ENCODE data around the gene PPP1R12B.

DNA sequence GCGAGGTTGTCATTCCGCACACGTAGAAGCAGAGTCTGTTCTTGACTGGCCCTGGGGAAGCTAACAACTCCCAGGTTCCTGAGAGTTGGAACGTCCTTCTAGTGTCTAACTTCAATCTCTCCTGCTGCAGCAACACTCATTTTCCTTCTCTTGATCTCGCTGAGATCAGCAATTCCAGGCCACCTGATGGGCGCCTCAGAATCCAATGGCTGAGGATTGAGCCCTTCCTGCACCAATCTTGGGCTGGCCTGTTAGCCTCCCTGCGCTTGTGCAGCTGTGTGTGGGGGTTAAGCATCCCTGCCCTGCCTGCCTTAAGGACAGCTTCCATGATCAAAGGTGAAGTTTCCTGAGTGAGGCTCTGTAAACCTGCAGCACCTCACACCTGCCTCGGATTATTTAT, 273.9 kb downstream of the PPP1R12B start:
- TF ChIP-seq POLR2AphosphoS5 (IDR thresholded peaks at IDR 0.05; ENCODE audit: low read depth) = no peak
- no peak for TF ChIP-seq JUNB (IDR thresholded peaks at IDR 0.05; ENCODE audit: unreplicated experiment)
- TF ChIP-seq CTCF (conservative IDR thresholded peaks at IDR 0.05; ENCODE audit: low read depth in 2 of 2) = no peak
- TF ChIP-seq EZH2phosphoT487 (IDR thresholded peaks at IDR 0.05; ENCODE audit: unreplicated experiment) = no peak
- no peak for TF ChIP-seq CREB1 (CRISPR knock-in tag; IDR thresholded peaks at IDR 0.05; ENCODE audit: low read depth)
- TF ChIP-seq EZH2 (IDR thresholded peaks at IDR 0.05; ENCODE audit: low read depth, unreplicated experiment) = no peak
- TF ChIP-seq, protein P1, sequence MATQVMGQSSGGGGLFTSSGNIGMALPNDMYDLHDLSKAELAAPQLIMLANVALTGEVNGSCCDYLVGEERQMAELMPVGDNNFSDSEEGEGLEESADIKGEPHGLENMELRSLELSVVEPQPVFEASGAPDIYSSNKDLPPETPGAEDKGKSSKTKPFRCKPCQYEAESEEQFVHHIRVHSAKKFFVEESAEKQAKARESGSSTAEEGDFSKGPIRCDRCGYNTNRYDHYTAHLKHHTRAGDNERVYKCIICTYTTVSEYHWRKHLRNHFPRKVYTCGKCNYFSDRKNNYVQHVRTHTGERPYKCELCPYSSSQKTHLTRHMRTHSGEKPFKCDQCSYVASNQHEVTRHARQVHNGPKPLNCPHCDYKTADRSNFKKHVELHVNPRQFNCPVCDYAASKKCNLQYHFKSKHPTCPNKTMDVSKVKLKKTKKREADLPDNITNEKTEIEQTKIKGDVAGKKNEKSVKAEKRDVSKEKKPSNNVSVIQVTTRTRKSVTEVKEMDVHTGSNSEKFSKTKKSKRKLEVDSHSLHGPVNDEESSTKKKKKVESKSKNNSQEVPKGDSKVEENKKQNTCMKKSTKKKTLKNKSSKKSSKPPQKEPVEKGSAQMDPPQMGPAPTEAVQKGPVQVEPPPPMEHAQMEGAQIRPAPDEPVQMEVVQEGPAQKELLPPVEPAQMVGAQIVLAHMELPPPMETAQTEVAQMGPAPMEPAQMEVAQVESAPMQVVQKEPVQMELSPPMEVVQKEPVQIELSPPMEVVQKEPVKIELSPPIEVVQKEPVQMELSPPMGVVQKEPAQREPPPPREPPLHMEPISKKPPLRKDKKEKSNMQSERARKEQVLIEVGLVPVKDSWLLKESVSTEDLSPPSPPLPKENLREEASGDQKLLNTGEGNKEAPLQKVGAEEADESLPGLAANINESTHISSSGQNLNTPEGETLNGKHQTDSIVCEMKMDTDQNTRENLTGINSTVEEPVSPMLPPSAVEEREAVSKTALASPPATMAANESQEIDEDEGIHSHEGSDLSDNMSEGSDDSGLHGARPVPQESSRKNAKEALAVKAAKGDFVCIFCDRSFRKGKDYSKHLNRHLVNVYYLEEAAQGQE (IDR thresholded peaks at IDR 0.05; ENCODE audit: unreplicated experiment) = no peak
